CD4-positive, alpha-beta memory T cell (primary cell): ENCODE measurements around the gene TMEFF2. TPM values are rescaled to one million over a fixed set of nuclear protein-coding genes. Genes with fewer than 3 reads are reported as not detected.

ENCODE experiments used
- CTCF ChIA-PET: fragments of 350-600 bp; sonication (Branson Sonifier 250); formaldehyde crosslinking; loops from one replicate; lab custom pipeline; 2021; ENCODE audit warnings: inconsistent platforms; ENCODE audit not compliant: partially characterized antibody; lab: Charles Lee
- POLR2A ChIA-PET: fragments of 350-600 bp; sonication (Branson Sonifier 250); formaldehyde crosslinking; loops from one replicate; lab custom pipeline; 2021; ENCODE audit not compliant: partially characterized antibody; lab: Charles Lee
- DNase-seq, 5 donors: peaks; one replicate each; pipeline versions ENCODE4 v3.0.0 to v3.0.0-alpha.2; 2020 to 2022; ENCODE audit warnings: mixed read lengths in 1 of 5
- H3K27ac ChIP-seq: one replicate; pipeline ENCODE4 v1.7.0; 2013; ENCODE audit warnings: low read depth, low read length
- H3K27me3 ChIP-seq: 2 replicates; pipeline ENCODE4 v1.7.0; 2013; ENCODE audit warnings: mild to moderate bottlenecking, low read length, moderate library complexity; ENCODE audit not compliant: insufficient read depth
- H3K36me3 ChIP-seq: 2 replicates; pipeline ENCODE4 v1.7.0; 2013; ENCODE audit warnings: mild to moderate bottlenecking, low read length, moderate library complexity; ENCODE audit not compliant: insufficient read depth
- H3K4me1 ChIP-seq: 2 replicates; pipeline ENCODE4 v1.7.0; 2013; ENCODE audit warnings: mild to moderate bottlenecking, low read length, moderate library complexity; ENCODE audit not compliant: insufficient read depth
- H3K4me3 ChIP-seq, 2 donors: one replicate each; pipeline ENCODE4 v1.7.0; 2013; ENCODE audit warnings: low read length in 2 of 2, mild to moderate bottlenecking in 1 of 2
- H3K9me3 ChIP-seq, 2 donors: one replicate each; pipeline ENCODE4 v1.7.0; 2013; ENCODE audit warnings: low read length in 2 of 2, control low read depth in 1 of 2; ENCODE audit not compliant: control insufficient read depth in 1 of 2
- H3K27ac Mint-ChIP-seq, 7 donors: one replicate each; pipeline ENCODE4 v1.8.0; 2020 to 2021; ENCODE audit warnings: mixed read lengths in 7 of 7, mild to moderate bottlenecking in 6 of 7, inconsistent platforms in 3 of 7, moderate library complexity in 3 of 7
- H3K27me3 Mint-ChIP-seq, 2 donors: one replicate each; pipeline ENCODE4 v1.8.0; 2020 to 2021; ENCODE audit warnings: mixed read lengths in 2 of 2
- H3K36me3 Mint-ChIP-seq, 2 donors: one replicate each; pipeline ENCODE4 v1.8.0; 2020 to 2021; ENCODE audit warnings: mixed read lengths in 2 of 2, inconsistent platforms in 1 of 2, mild to moderate bottlenecking in 1 of 2
- H3K4me1 Mint-ChIP-seq, 4 donors: one replicate each; pipeline ENCODE4 v1.8.0; 2020 to 2021; ENCODE audit warnings: mixed read lengths in 4 of 4, mild to moderate bottlenecking in 1 of 4
- H3K4me3 Mint-ChIP-seq, 8 donors: one replicate each; pipeline ENCODE4 v1.8.0; 2020 to 2021; ENCODE audit warnings: mixed read lengths in 8 of 8, mild to moderate bottlenecking in 7 of 8, moderate library complexity in 6 of 8, inconsistent platforms in 3 of 8
- H3K9me3 Mint-ChIP-seq, 8 donors: one replicate each; pipeline ENCODE4 v1.8.0; 2020 to 2021; ENCODE audit warnings: mixed read lengths in 8 of 8, mild to moderate bottlenecking in 5 of 8, inconsistent platforms in 3 of 8, moderate library complexity in 1 of 8
- intact Hi-C: fragments of 100-400 bp; cut with micrococcal nuclease; formaldehyde crosslinking; loops from one replicate; pipeline ENCODE4 v1.15.1; 2023
- polyA plus RNA-seq, 2 donors: library from polyadenylated mRNA; unstranded; fragments of 300-500 nt; fragmentation: Illumina TruSeq; gene quantifications; one replicate each; pipeline ENCODE4 v1.2.3, GENCODE V29; 2021
- total RNA-seq, 2 experiments: library from RNA; stranded (reverse); gene quantifications; one replicate each; pipeline ENCODE4 v1.2.3, GENCODE V29; 2021

TMEFF2 gene
- total and polyA plus RNA-seq, 4 experiments from 2014 or later = not detected

- Mint-ChIP-seq H3K4me1 (no peaks in the 10 kb centered on the region), H3K4me3 (no peak overlapping the region), H3K27me3 (peaks cover 9 to 10% of the 10 kb centered on the region in 2 donors), H3K9me3 (peaks cover 0 to under 1% (median 0%) of the 10 kb centered on the region in 8 donors), H3K36me3 (no peaks in the 10 kb centered on the region), H3K27ac (no peak overlapping the region)
- POLR2A ChIA-PET = no interaction called here
- Histone ChIP-seq H3K4me1 (no peaks in the 10 kb centered on the region), H3K36me3 (no peaks in the 10 kb centered on the region), H3K9me3 (no peaks in the 10 kb centered on the region), H3K27ac (no peak overlapping the region), H3K4me3 (no peak overlapping the region), H3K27me3 (no peaks in the 10 kb centered on the region)
- no peak for DNase-seq
- intact Hi-C loops = no loop called here
- CTCF ChIA-PET = no interaction called here
Observed at GRCh38 chr2:191917430-191917881, 277.3 kb downstream of the TMEFF2 start.

DNA sequence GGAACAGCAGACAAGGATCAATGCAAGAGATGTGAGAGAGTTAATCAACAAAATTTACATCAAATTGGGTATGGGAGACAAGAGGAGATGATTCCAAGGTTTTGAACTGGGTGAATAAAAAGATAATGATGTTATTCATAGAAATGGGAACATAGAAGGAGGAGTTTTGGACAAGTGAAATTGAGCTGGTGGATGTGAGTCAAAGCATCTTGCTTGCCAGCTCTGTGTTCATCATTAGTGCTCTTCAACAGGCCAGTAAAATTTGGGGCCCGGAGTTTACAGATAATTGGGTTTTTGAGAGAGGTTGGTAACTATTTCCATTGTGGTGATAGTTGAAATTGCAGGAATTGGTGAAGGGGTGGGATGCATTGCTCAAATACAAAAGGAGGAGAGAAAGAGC lies 277.9 kb downstream of the TMEFF2 start:
- no peaks in the 10 kb centered on the region for H3K27me3 ChIP-seq
- H3K36me3 Mint-ChIP-seq = no peaks in the 10 kb centered on the region
- CTCF ChIA-PET = no interaction called here
- DNase-seq = no peak
- no peak overlapping the region for H3K4me3 ChIP-seq
- peaks cover 6 to 14% of the 10 kb centered on the region in 2 donors for H3K27me3 Mint-ChIP-seq
- POLR2A ChIA-PET = no interaction called here
- no peak overlapping the region for H3K27ac ChIP-seq
- no peak overlapping the region for H3K4me3 Mint-ChIP-seq
- H3K4me1 Mint-ChIP-seq = no peaks in the 10 kb centered on the region
- H3K27ac Mint-ChIP-seq = no peak overlapping the region
- H3K4me1 ChIP-seq = no peaks in the 10 kb centered on the region
- intact Hi-C loops = no loop called here
- no peaks in the 10 kb centered on the region for H3K9me3 Mint-ChIP-seq
- no peaks in the 10 kb centered on the region for H3K36me3 ChIP-seq
- H3K9me3 ChIP-seq = no peaks in the 10 kb centered on the region

DNA sequence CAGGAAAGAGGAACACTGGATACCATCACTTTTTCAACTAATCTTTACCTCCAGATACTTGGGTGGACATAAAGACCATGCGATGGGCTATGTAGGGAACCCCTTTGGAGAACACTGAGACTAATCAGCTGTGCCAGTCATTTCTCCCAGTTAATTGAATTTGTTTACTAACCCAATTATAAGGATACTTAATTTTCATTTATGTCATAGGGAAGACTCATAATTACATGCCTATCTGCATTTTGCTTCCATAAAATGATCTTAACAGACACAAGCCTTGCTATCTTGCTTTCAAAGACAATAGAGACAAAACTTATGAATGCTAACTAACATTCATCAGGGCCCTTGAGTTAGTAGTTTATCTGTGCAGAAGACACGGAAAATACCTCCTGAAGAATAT lies 279.0 kb downstream of the TMEFF2 start:
- ChIA-PET POLR2A (no interaction called here), CTCF (no interaction called here)
- no peaks in the 10 kb centered on the region for H3K36me3 Mint-ChIP-seq

DNA sequence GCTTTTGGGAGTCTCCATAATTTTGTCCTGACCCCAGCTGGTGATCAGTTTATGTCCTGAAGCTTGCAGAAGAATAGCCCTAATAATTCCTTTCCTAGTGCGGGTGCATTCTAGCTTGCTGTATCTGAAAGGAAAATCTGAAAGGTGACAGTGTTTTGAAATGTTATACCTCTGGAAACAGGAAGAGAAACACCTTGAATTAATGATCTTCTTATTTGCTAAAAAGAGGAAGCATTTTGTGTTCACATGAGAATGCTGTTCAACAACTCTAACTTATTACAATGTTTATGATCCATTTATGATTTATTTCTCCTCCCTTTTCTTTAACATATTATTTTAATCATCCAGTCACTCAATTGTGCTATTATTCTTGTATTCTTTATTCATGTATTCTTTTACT lies 280.9 kb downstream of the TMEFF2 start:
- Mint-ChIP-seq H3K36me3 (no peaks in the 10 kb centered on the region), H3K27ac (no peak overlapping the region), H3K27me3 (peaks cover 12 to 16% of the 10 kb centered on the region in 2 donors), H3K4me3 (no peak overlapping the region), H3K4me1 (no peaks in the 10 kb centered on the region), H3K9me3 (no peaks in the 10 kb centered on the region)
- intact Hi-C loops = no loop called here
- ChIA-PET POLR2A (no interaction called here), CTCF (no interaction called here)
- no peak overlapping the region for H3K4me3 ChIP-seq
- no peaks in the 10 kb centered on the region for H3K27me3 ChIP-seq
- DNase-seq = no peak
- H3K9me3 ChIP-seq = no peaks in the 10 kb centered on the region
- H3K4me1 ChIP-seq = no peaks in the 10 kb centered on the region
- no peaks in the 10 kb centered on the region for H3K36me3 ChIP-seq
- no peak overlapping the region for H3K27ac ChIP-seq

More for the DNA sequence above, 279.0 kb downstream of the TMEFF2 start:
- no peaks in the 10 kb centered on the region for H3K4me1 Mint-ChIP-seq
- H3K27me3 ChIP-seq = no peaks in the 10 kb centered on the region
- H3K27ac Mint-ChIP-seq = no peak overlapping the region
- peaks cover 6 to 16% of the 10 kb centered on the region in 2 donors for H3K27me3 Mint-ChIP-seq
- H3K4me3 Mint-ChIP-seq = no peak overlapping the region
- no peak overlapping the region for H3K4me3 ChIP-seq
- intact Hi-C loops = no loop called here
- H3K36me3 ChIP-seq = no peaks in the 10 kb centered on the region
- no peaks in the 10 kb centered on the region for H3K9me3 Mint-ChIP-seq
- no peaks in the 10 kb centered on the region for H3K4me1 ChIP-seq
- DNase-seq = no peak
- no peak overlapping the region for H3K27ac ChIP-seq
- H3K9me3 ChIP-seq = no peaks in the 10 kb centered on the region

DNA sequence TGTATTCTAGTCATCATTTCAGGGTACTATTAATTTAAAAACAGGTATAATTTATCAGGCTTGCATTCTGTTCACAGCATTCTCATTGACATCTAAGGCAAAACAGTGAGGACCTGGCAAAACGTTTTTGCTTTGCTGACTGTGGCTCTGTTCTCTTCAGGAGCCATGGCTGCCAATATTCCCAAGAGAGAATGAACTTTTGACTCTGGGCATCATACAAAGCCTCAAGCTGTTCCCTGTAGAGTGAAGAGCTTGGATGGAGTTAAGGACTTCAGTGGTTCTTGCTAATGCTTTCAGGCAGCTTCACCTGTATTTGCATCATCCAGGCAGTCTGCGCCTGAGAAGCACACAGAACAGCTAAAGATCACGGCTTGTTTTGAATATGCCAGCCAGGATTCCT lies 282.0 kb downstream of the TMEFF2 start:
- H3K27me3 Mint-ChIP-seq = peaks cover 9 to 17% of the 10 kb centered on the region in 2 donors
- no peak overlapping the region for H3K4me3 Mint-ChIP-seq
- H3K27me3 ChIP-seq = no peaks in the 10 kb centered on the region
- no peaks in the 10 kb centered on the region for H3K36me3 Mint-ChIP-seq
- ChIA-PET POLR2A (no interaction called here), CTCF (no interaction called here)
- no peak overlapping the region for H3K4me3 ChIP-seq
- no peaks in the 10 kb centered on the region for H3K36me3 ChIP-seq
- no peak for DNase-seq
- H3K9me3 ChIP-seq = no peaks in the 10 kb centered on the region
- H3K27ac Mint-ChIP-seq = no peak overlapping the region
- H3K27ac ChIP-seq = no peak overlapping the region
- H3K4me1 Mint-ChIP-seq = no peaks in the 10 kb centered on the region
- intact Hi-C loops = no loop called here
- no peaks in the 10 kb centered on the region for H3K4me1 ChIP-seq
- H3K9me3 Mint-ChIP-seq = no peaks in the 10 kb centered on the region

DNA sequence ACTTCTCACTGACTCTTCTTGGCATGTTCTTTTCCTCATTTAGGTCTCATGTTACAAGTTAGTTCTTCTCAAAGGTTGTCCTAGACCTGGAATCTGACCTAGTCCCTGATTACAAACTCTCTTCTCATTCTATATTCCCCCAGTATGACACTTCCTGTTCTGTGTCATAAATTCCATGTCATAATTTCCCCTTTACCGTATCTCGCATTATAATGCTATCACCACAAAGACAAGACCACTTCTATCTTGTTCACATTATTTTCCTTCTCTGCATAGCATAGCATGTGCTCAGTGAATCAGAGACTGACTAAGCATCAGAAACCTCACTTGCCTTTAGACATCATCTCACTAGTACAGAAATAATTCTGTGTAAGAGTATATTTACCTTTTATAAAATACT lies 284.2 kb downstream of the TMEFF2 start:
- H3K36me3 ChIP-seq = no peaks in the 10 kb centered on the region
- no peak overlapping the region for H3K27ac Mint-ChIP-seq
- CTCF ChIA-PET = no interaction called here
- H3K9me3 Mint-ChIP-seq = no peaks in the 10 kb centered on the region
- H3K9me3 ChIP-seq = no peaks in the 10 kb centered on the region
- H3K27ac ChIP-seq = no peak overlapping the region
- no peaks in the 10 kb centered on the region for H3K27me3 ChIP-seq
- DNase-seq = no peak
- no peaks in the 10 kb centered on the region for H3K4me1 Mint-ChIP-seq
- H3K4me3 ChIP-seq = no peak overlapping the region
- no peak overlapping the region for H3K4me3 Mint-ChIP-seq
- intact Hi-C loops = no loop called here
- H3K4me1 ChIP-seq = no peaks in the 10 kb centered on the region
- H3K27me3 Mint-ChIP-seq = peaks cover 9 to 10% of the 10 kb centered on the region in 2 donors
- POLR2A ChIA-PET = no interaction called here
- no peaks in the 10 kb centered on the region for H3K36me3 Mint-ChIP-seq

DNA sequence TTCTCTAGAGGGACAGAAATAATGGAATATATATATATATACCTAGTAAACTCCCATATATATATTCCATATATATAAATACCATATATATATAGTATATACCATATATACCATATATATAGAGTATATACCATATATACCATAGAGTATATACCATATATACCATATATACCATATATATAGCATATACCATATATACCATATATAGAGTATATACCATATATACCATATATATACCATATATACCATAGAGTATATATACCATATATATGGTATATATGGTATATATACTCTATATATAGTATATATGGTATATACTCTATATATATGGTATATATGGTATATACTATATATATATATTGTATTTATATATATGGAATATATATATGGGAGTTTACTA lies 285.9 kb downstream of the TMEFF2 start:
- intact Hi-C loops = no loop called here
- no peaks in the 10 kb centered on the region for H3K4me1 Mint-ChIP-seq
- ChIA-PET CTCF (interaction anchor here (0.7 kb wide), 1 partner anchor 703 kb away, joined by 3 read pairs; no protein-coding TSS in a partner anchor), POLR2A (no interaction called here)
- peaks cover 8 to 9% of the 10 kb centered on the region in 2 donors for H3K27me3 Mint-ChIP-seq
- DNase-seq = no peak
- Histone ChIP-seq H3K9me3 (no peaks in the 10 kb centered on the region), H3K27me3 (no peaks in the 10 kb centered on the region), H3K4me1 (no peaks in the 10 kb centered on the region), H3K27ac (no peak overlapping the region), H3K36me3 (no peaks in the 10 kb centered on the region), H3K4me3 (no peak overlapping the region)
- no peaks in the 10 kb centered on the region for H3K9me3 Mint-ChIP-seq
- H3K4me3 Mint-ChIP-seq = no peak overlapping the region
- no peaks in the 10 kb centered on the region for H3K36me3 Mint-ChIP-seq
- no peak overlapping the region for H3K27ac Mint-ChIP-seq

- Histone ChIP-seq H3K36me3 (no peaks in the 10 kb centered on the region), H3K27ac (no peak overlapping the region), H3K27me3 (no peaks in the 10 kb centered on the region), H3K4me3 (no peak overlapping the region), H3K9me3 (no peaks in the 10 kb centered on the region), H3K4me1 (no peaks in the 10 kb centered on the region)
- Mint-ChIP-seq H3K27me3 (peaks cover 10 to 12% of the 10 kb centered on the region in 2 donors), H3K9me3 (no peaks in the 10 kb centered on the region), H3K4me1 (no peaks in the 10 kb centered on the region), H3K4me3 (no peak overlapping the region), H3K36me3 (no peaks in the 10 kb centered on the region), H3K27ac (no peak overlapping the region)
- intact Hi-C loops = no loop called here
- ChIA-PET CTCF (no interaction called here), POLR2A (no interaction called here)
- no peak for DNase-seq
Observed at GRCh38 chr2:191907545-191907944, 287.2 kb downstream of the TMEFF2 start.
